Gastrocnemius medialis (tissue), 4 donors: Measurements from ENCODE around the gene BRAT1. TPM values are rescaled to one million over a fixed set of nuclear protein-coding genes. Genes with fewer than 3 reads are reported as not detected.

Experiments
- ATAC-seq, 2 donors: fragments of 150-250 bp; one replicate each; pipeline ENCODE4 v1.9.1; 2016
- DNase-seq, 2 donors: peaks; one replicate each; pipeline ENCODE4 v3.0.0-alpha.2; 2019
- H3K27ac ChIP-seq, 4 donors: fragments of 200-600 bp; sonication (generic); 1 replicate in 1 of 4; 2 replicates in 3 of 4; pipeline ENCODE4 v1.5.1; 2016 to 2018; ENCODE audit warnings: mild to moderate bottlenecking in 2 of 4, moderate library complexity in 1 of 4
- H3K27me3 ChIP-seq, 3 donors: fragments of 200-600 bp; sonication (generic) in 2 of 3; 1 replicate in 1 of 3; 2 replicates in 2 of 3; pipeline versions ENCODE4 v1.5.1 to v1.6.0; 2016 to 2019; ENCODE audit warnings: mild to moderate bottlenecking in 1 of 3, moderate library complexity in 1 of 3
- H3K36me3 ChIP-seq, 2 donors: fragments of 200-600 bp; sonication (generic) in 1 of 2; one replicate each; pipeline ENCODE4 v1.5.1; 2017 to 2018
- H3K4me1 ChIP-seq, 2 donors: fragments of 200-600 bp; sonication (generic) in 1 of 2; one replicate each; pipeline ENCODE4 v1.5.1; 2016 to 2017; ENCODE audit warnings: mild to moderate bottlenecking in 2 of 2
- H3K4me3 ChIP-seq, 4 donors: fragments of 200-600 bp; sonication (generic) in 3 of 4; 1 replicate in 1 of 4; 2 replicates in 3 of 4; pipeline ENCODE4 v1.5.1; 2016 to 2019; ENCODE audit warnings: mild to moderate bottlenecking in 2 of 4
- H3K9me3 ChIP-seq, 3 donors: fragments of 200-600 bp; sonication (generic) in 2 of 3; 1 replicate in 1 of 3; 2 replicates in 2 of 3; pipeline ENCODE4 v1.5.1; 2016 to 2019
- POLR2A ChIP-seq, 2 donors: fragments of 450-650 bp; IDR thresholded peaks; one replicate each; pipeline ENCODE4 v1.6.1; 2017; ENCODE audit warnings: antibody characterized with exemption in 2 of 2, mild to moderate bottlenecking in 2 of 2, moderate library complexity in 2 of 2
- in situ Hi-C, 4 donors: fragments of 200-750 bp; cut with MboI; loops; one replicate each; pipeline versions ENCODE4 v1.15.0 to v1.8.0; 2017; ENCODE audit warnings: low sequenced_read_pairs in 4 of 4
- intact Hi-C: fragments of 100-400 bp; cut with DNase I; formaldehyde crosslinking; loops from one replicate; pipeline ENCODE4 v1.15.1; 2023; ENCODE audit warnings: low total_unique reads
- total RNA-seq, 4 donors: library from RNA; depleted of rRNA; stranded (reverse); fragments of >200 nt; gene quantifications; one replicate each; pipeline versions ENCODE4 v1.1.0 to v1.2.3, GENCODE V29; 2016
- TF ChIP-seq, protein P1 (sequence below), 5 experiments: fragments of 450-650 bp in 3 of 5; fragments of 200-600 bp in 2 of 5; sonication (generic) in 2 of 5; IDR thresholded peaks in 4 of 5; conservative IDR thresholded peaks in 1 of 5; 1 replicate in 4 of 5; 2 replicates in 1 of 5; pipeline ENCODE4 v1.5.1; 2016 to 2019; ENCODE audit warnings: antibody characterized with exemption in 5 of 5, mild to moderate bottlenecking in 3 of 5, moderate library complexity in 3 of 5

BRAT1 gene
- total RNA-seq, 4 donors from 2014 or later: 15.3 to 36.4 (median 20.2) TPM

- no peak overlapping the region for H3K27ac ChIP-seq
- no peak overlapping the region for H3K4me3 ChIP-seq
- H3K36me3 ChIP-seq: no peaks in the 10 kb centered on the region
- no peak for TF ChIP-seq POLR2A (IDR thresholded peaks at IDR 0.05)
- TF ChIP-seq, protein P1, sequence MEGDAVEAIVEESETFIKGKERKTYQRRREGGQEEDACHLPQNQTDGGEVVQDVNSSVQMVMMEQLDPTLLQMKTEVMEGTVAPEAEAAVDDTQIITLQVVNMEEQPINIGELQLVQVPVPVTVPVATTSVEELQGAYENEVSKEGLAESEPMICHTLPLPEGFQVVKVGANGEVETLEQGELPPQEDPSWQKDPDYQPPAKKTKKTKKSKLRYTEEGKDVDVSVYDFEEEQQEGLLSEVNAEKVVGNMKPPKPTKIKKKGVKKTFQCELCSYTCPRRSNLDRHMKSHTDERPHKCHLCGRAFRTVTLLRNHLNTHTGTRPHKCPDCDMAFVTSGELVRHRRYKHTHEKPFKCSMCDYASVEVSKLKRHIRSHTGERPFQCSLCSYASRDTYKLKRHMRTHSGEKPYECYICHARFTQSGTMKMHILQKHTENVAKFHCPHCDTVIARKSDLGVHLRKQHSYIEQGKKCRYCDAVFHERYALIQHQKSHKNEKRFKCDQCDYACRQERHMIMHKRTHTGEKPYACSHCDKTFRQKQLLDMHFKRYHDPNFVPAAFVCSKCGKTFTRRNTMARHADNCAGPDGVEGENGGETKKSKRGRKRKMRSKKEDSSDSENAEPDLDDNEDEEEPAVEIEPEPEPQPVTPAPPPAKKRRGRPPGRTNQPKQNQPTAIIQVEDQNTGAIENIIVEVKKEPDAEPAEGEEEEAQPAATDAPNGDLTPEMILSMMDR (IDR thresholded peaks at IDR 0.05 in 4 of 5, conservative IDR thresholded peaks at IDR 0.05 in 1 of 5): no peak
- in situ Hi-C loops: no loop called here
- DNase-seq (no peak), ATAC-seq (no peak)
- no peaks in the 10 kb centered on the region for H3K9me3 ChIP-seq
- peaks cover 8 to 9% of the 10 kb centered on the region in 2 donors for H3K4me1 ChIP-seq
- H3K27me3 ChIP-seq: peaks cover 0 to 3% (median 0%) of the 10 kb centered on the region in 3 donors
- intact Hi-C loops: no loop called here
Observed at GRCh38 chr7:2503056-2503941, 52.0 kb downstream of the BRAT1 start.

- no peak overlapping the region for H3K4me3 ChIP-seq
- H3K27me3 ChIP-seq: peaks cover 3 to 5% (median 4%) of the 10 kb centered on the region in 3 donors
- no peaks in the 10 kb centered on the region for H3K9me3 ChIP-seq
- no peak overlapping the region for H3K27ac ChIP-seq
- no peak for TF ChIP-seq POLR2A (IDR thresholded peaks at IDR 0.05)
- TF ChIP-seq, protein P1 (IDR thresholded peaks at IDR 0.05 in 4 of 5, conservative IDR thresholded peaks at IDR 0.05 in 1 of 5): no peak
- in situ Hi-C loops (no loop called here), intact Hi-C loops (no loop called here)
- no peaks in the 10 kb centered on the region for H3K36me3 ChIP-seq
- ATAC-seq: no peak
- DNase-seq: no peak
- H3K4me1 ChIP-seq: peaks cover 2 to 4% of the 10 kb centered on the region in 2 donors
Observed at GRCh38 chr7:2502647-2502966, 52.7 kb downstream of the BRAT1 start.

GRCh38 chr7:2501947-2502646 lies 53.2 kb downstream of the BRAT1 start:
- H3K27me3 ChIP-seq: peaks cover 6 to 9% (median 7%) of the 10 kb centered on the region in 3 donors
- H3K9me3 ChIP-seq: no peaks in the 10 kb centered on the region
- no peak for ATAC-seq
- intact Hi-C loops (no loop called here), in situ Hi-C loops (no loop called here)
- no peaks in the 10 kb centered on the region for H3K36me3 ChIP-seq
- H3K4me1 ChIP-seq: peaks cover 0 to 4% of the 10 kb centered on the region in 2 donors
- TF ChIP-seq, protein P1 (IDR thresholded peaks at IDR 0.05 in 4 of 5, conservative IDR thresholded peaks at IDR 0.05 in 1 of 5): no peak
- TF ChIP-seq POLR2A (IDR thresholded peaks at IDR 0.05): no peak
- H3K4me3 ChIP-seq: no peak overlapping the region
- DNase-seq: no peak
- H3K27ac ChIP-seq: no peak overlapping the region

GRCh38 chr7:2500701-2501100 lies 54.6 kb downstream of the BRAT1 start:
- Histone ChIP-seq H3K27me3 (peaks cover 13 to 19% (median 17%) of the 10 kb centered on the region in 3 donors), H3K9me3 (no peaks in the 10 kb centered on the region), H3K27ac (no peak overlapping the region), H3K4me1 (peaks cover 0 to 4% of the 10 kb centered on the region in 2 donors), H3K4me3 (no peak overlapping the region), H3K36me3 (no peaks in the 10 kb centered on the region)
- intact Hi-C loops: no loop called here
- DNase-seq: no peak
- no peak for ATAC-seq
- TF ChIP-seq, protein P1 (IDR thresholded peaks at IDR 0.05 in 4 of 5, conservative IDR thresholded peaks at IDR 0.05 in 1 of 5): no peak
- TF ChIP-seq POLR2A (IDR thresholded peaks at IDR 0.05): no peak
- in situ Hi-C loops: no loop called here
